Measurements from ENCODE around the gene GNG12. TPM values are rescaled to one million over a fixed set of nuclear protein-coding genes. Genes with fewer than 3 reads are reported as not detected.

GNG12 gene
- polyA plus RNA-seq, 1 experiment, result 185 TPM

DNA sequence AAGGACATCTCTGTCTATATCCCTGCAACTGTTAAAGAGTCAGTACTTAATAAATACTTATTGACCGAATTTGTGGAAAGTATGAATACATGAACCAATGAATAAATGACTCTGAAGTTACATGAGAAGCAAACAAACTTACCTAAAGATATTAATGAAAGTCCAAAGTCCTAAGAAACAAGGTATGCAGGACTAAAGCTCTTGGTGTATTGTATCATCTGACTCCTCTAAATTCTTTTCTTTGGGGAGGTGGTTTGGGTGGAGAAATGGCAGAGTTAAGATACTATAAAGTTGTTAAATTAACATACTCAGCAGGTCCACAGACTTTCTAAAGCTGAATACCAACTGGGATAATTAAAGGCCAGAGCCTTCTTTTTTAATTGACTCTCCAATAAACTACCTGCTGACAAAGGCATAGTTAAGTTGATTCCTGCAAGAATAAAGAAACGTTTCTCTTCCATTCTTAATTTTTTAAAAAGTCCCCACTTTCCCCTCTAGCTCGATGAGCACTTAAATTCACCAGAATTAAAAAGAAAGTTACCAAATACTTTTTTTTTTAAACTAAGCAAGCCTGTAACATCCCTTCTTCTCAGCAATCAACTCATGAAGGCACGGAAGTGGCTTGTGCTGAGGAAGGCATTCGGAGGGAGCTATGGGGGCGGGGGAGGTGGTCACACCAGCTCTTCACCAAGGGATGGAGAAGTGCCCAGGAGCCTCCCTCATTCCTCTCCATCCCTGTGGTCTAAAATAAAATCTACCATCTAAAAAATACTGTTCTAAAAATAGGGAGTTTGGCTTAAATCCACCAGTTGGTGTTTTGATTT, 87.2 kb downstream of the GNG12 start:
- no peak for DNase-seq (ENCODE audit: low read depth, low spot score)
- POLR2A ChIA-PET, result no interaction called here
- no peak overlapping the region for H3K27ac ChIP-seq (ENCODE audit: low read depth, low read length)

DNA sequence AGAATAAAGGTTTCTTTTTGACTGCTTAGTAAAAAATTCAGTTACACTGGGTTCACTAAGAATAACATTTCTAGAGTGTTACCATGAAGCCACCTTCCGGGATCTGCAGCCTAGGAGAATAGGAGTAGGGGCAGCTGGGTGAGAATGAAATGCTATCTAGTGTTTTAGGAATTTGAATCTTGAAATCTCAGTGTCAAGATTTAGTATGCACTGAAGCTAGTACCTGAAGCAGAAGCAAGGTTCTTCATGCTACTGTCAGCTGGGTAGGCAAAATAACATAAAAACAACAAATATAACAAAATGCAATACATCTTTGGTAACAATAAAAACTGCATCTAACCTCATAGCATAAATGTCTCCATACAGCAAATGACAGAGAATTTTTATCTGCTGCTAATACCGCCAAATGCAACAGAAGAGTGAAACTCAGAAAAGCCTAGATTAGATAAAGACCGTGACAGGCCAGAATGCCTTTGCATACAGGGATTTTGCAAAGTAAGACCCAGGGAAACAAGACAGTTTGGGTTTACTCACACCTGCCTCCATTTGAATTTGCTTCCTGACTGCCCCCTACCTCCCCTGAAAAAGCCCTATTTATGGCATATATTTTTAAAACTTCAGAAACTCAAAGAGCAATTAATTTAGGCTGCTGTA, 90.1 kb downstream of the GNG12 start:
- Histone ChIP-seq H3K4me3 (ENCODE audit: low read depth, low read length) (no peak overlapping the region), H3K9me3 (ENCODE audit: control insufficient read depth, insufficient read depth, low read length) (no peaks in the 10 kb centered on the region), H3K27ac (ENCODE audit: low read depth, low read length) (no peak overlapping the region), H3K27me3 (ENCODE audit: control insufficient read depth, insufficient read depth, low read length) (no peaks in the 10 kb centered on the region)
- POLR2A ChIA-PET, result interaction anchor here (0.6 kb wide), 1 partner anchor 23 kb away, joined by 3 read pairs; no protein-coding TSS in a partner anchor
- CTCF ChIA-PET, result interaction anchor here (0.8 to 3.7 kb wide), 4 partner anchors 17 to 211 kb away, joined by 3 to 26 read pairs (median 13); no protein-coding TSS in a partner anchor
- TF ChIP-seq, protein P1, sequence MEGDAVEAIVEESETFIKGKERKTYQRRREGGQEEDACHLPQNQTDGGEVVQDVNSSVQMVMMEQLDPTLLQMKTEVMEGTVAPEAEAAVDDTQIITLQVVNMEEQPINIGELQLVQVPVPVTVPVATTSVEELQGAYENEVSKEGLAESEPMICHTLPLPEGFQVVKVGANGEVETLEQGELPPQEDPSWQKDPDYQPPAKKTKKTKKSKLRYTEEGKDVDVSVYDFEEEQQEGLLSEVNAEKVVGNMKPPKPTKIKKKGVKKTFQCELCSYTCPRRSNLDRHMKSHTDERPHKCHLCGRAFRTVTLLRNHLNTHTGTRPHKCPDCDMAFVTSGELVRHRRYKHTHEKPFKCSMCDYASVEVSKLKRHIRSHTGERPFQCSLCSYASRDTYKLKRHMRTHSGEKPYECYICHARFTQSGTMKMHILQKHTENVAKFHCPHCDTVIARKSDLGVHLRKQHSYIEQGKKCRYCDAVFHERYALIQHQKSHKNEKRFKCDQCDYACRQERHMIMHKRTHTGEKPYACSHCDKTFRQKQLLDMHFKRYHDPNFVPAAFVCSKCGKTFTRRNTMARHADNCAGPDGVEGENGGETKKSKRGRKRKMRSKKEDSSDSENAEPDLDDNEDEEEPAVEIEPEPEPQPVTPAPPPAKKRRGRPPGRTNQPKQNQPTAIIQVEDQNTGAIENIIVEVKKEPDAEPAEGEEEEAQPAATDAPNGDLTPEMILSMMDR (IDR thresholded peaks at IDR 0.05; ENCODE audit: low read depth, low read length), result no peak
- DNase-seq (ENCODE audit: low read depth, low spot score), result no peak

More for the DNA sequence above, 87.2 kb downstream of the GNG12 start:
- no peak overlapping the region for H3K4me3 ChIP-seq (ENCODE audit: low read depth, low read length)
- no peaks in the 10 kb centered on the region for H3K9me3 ChIP-seq (ENCODE audit: control insufficient read depth, insufficient read depth, low read length)
- CTCF ChIA-PET, result interaction anchor here (0.5 to 4.0 kb wide), 6 partner anchors 8 to 575 kb away, joined by 3 to 25 read pairs (median 6); no protein-coding TSS in a partner anchor
- TF ChIP-seq, protein P1 (IDR thresholded peaks at IDR 0.05; ENCODE audit: low read depth, low read length), result no peak
- H3K27me3 ChIP-seq (ENCODE audit: control insufficient read depth, insufficient read depth, low read length), result no peaks in the 10 kb centered on the region

DNA sequence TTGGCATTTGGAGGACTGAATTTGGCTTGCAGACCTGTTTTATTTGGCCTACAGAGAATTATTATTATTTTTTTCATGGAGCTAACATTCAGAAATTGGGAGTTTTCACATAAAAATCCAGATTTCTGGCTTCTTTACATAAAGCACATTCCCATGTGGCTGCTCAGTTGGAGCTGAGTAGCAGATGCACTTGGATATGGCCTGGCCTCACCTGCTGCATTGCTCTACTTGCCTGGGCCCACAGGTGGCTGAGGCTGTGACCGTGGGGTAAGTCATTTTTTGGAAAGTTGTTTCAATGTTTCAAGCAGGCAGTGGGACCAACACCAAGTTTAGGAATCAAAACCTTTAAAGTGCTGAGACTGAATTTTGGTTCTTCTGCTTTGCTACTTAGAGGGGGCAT, 91.5 kb downstream of the GNG12 start:
- Histone ChIP-seq H3K27me3 (ENCODE audit: control insufficient read depth, insufficient read depth, low read length) (no peaks in the 10 kb centered on the region), H3K27ac (ENCODE audit: low read depth, low read length) (no peak overlapping the region), H3K4me3 (ENCODE audit: low read depth, low read length) (no peak overlapping the region), H3K9me3 (ENCODE audit: control insufficient read depth, insufficient read depth, low read length) (no peaks in the 10 kb centered on the region)
- CTCF ChIA-PET, result interaction anchor here (0.5 to 3.7 kb wide), 5 partner anchors 19 to 580 kb away, joined by 3 to 26 read pairs (median 5); no protein-coding TSS in a partner anchor
- POLR2A ChIA-PET, result interaction anchor here (0.8 kb wide), 1 partner anchor 57 kb away, joined by 4 read pairs; the partner anchor contains the start of gene GADD45A
- TF ChIP-seq, protein P1 (IDR thresholded peaks at IDR 0.05; ENCODE audit: low read depth, low read length), result no peak
- no peak for DNase-seq (ENCODE audit: low read depth, low spot score)

DNA sequence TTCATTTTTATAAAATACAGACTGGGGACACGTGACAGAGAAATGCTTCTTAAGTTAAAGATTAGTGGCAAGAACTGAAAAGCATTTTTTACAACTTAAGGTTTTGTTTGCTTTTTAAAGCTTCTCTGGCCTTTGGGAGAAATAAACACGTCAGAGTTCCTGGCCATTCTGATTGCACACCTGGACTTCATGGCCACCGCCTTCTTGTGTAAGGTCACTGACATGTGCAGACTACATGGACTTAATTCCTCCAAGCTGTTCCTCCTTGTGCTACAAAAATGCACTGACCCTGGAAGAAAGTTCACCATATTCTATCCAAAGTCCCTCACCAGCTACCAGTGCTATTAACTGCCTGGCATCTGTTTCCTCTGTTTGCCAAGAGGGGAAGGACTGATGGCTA, 92.1 kb downstream of the GNG12 start:
- CTCF ChIA-PET, result interaction anchor here (0.5 to 3.7 kb wide), 5 partner anchors 9 to 580 kb away, joined by 3 to 26 read pairs (median 5); no protein-coding TSS in a partner anchor
- no peak overlapping the region for H3K4me3 ChIP-seq (ENCODE audit: low read depth, low read length)
- POLR2A ChIA-PET, result no interaction called here
- TF ChIP-seq, protein P1 (IDR thresholded peaks at IDR 0.05; ENCODE audit: low read depth, low read length), result no peak
- no peaks in the 10 kb centered on the region for H3K27me3 ChIP-seq (ENCODE audit: control insufficient read depth, insufficient read depth, low read length)
- no peak for DNase-seq (ENCODE audit: low read depth, low spot score)
- H3K9me3 ChIP-seq (ENCODE audit: control insufficient read depth, insufficient read depth, low read length), result no peaks in the 10 kb centered on the region
- no peak overlapping the region for H3K27ac ChIP-seq (ENCODE audit: low read depth, low read length)

Data from AG04450 (cell line).